GM19324 (cell line): ENCODE measurements around the gene PRDM1.

Experiments used
- ATAC-seq: cut with Tn5 transposase; IDR thresholded peaks from one replicate; pipeline ENCODE4 v1.9.1; 2021; ENCODE audit warnings: mild to moderate bottlenecking, moderate library complexity; ENCODE audit not compliant: unreplicated experiment, low FRiP score

PRDM1 gene

DNA sequence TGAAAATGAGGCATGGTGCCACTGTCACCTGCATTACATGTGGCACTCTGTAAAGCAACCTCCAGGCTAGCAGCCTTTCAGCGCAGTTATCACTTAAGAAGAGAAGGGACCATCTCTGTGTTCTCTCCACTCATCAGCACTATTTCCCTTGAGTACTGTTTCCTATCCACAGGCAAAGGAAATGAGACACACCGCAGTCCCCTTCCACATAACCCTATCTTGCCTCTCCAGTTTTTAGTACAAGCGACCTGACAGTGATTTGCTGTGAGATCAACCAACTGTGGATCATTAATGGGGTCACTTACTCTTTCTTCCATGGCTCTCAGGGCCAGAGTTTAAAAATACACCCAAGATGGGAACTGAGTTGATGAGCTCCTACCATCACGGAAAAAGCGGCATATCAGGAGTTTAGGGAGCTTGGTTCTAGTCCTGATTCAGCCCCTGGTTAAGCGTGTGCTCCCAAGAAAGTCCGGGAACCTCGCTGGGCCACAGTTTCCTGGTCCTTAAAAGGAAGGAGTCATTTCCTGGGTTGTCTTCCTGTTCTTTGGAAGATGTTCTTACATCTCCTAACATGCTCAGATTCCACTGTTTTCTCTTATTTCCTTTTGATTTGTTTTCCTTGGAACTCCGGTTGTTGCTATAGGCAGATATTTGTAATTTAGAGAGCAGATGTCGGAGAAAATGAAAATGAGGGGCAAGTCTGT, 27.3 kb downstream of the PRDM1 start:
- no peak for ATAC-seq

DNA sequence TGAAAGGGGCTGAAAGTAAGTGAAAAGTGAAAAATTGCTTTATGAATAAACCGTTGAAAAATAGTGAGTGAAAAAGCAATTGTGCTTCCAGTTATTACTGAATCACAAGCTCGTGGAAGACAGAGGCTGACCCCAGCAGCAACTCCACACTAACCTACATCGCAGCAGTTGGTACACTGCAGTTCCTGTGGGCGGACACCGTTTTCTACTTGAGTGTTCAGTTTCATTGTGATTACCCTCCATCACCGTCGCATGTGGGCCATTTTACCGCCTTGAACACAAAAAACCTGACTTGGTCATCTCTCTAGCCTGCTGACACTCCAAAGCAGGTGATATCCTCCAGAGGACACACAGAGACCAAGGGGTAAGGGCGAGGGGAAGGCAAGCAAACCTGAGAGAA, 28.4 kb downstream of the PRDM1 start:
- peak; percentile 45 for ATAC-seq

DNA sequence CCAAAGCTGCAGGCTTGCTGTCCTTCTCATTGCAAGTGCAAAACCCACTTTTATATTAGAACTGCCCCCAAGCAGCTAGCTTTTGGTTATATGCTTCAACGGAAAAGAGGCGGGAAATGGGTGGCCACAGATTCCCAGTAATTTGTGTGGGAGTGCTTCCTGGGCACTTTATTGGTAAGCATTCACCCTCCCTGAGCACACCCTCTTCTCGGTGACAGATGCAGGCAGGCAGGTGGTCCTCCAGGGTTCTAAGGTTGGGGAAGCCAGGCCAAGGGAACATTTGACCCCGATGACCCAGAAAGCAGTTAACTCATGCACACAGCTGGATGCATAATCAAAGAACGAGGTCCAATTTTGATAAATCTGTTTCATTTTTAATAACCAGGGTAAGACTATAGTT, 29.1 kb downstream of the PRDM1 start:
- ATAC-seq, result no peak

DNA sequence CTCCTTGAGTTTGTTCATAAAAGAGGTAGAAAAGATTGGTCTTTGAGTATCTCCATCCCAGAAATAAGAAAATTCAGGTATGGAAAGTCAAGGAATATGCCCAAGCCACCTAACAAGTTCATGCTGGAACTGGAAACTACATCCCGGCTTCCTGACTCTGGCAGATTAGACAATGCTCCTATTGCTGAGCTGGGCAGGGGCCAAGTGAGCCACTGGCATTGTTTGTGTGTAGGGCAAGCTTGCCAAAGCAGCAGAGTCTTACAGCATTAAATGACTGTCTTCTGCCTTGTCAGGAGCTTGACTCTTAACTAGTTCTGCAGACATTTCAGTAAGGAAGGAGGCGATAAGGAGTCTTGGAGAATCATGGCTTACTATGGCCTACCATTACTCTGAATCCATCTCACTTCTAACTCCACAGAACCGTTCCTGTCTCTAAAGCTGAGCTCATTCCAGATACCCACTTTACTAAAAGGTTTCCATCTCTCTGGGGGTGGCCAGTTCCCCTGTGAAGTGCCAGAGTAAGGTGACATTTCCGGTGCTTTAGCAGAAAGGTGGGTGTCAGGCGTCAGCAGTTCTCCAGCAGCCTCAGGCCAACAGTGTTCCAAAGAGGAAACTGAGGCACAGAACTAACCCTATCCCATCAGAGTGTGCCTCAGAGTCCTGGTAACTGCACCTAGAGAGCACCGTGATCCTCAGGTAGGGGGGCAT, 30.1 kb downstream of the PRDM1 start:
- ATAC-seq, result no peak

DNA sequence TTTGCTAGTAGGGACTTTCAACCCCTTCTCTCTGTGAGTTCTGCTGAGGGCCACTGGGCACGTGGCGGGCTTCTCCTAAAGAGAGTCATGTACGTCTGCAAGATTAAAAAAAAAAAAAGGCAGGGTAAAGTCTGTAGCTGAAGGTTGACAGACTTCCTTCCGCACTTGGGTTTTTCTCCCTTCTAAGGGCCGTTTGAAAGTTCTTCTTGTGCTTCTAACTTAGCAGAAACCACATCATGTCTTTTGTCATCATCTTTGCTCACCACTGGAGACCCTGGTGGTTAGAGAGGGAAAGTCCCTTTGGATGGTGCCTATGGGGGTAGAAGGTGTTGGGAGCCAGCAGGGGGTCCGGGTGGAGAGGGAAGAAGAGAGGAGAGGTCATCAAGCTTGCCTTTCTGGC, 31.4 kb downstream of the PRDM1 start:
- ATAC-seq, result peak; percentile 47

DNA sequence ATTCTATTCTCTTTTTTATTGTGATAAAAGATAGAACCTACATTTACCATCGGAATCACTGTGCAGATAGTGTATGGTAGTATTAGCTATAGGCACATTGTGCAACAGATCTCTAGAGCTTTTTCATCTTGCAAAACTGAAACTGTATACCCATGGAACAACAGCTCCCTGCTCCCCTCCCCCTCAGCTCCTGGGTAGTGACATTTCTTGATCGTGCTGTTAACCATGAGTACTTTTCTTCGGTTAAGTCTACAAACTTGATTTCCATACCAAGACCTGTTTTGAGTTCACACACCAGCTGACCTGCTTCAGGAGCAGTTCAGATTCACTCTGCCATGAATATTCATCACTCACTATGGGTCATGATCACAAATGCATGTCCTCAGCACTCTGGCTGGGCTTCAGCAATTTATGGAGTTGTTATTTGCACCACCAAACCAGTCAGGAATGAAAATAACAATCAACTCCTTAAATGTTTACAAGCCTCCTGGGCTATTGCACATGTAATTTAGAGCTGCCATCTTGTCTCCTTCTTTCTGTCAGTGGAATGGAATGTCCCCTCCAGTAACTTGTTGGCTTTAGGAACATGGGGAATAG, 32.8 kb downstream of the PRDM1 start:
- no peak for ATAC-seq

DNA sequence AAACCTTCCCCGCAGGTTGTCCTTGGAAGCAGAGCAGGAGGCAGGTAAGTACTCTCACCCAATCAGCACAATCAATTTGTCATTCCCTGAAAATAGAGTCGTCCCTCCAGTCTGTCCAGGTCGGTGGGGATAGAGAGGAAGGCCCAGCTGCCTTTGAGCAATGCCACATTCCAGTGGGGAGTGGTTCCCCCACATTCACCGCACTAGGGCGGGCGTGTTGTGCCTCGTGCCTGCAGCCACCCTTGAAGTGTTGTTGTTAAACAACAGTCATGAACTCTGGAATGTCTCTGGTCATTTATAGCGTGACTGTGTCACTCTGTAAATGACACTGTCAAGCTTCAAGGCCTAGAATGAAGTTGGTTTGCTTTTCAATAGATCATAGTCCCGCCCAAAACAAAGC, 33.4 kb downstream of the PRDM1 start:
- no peak for ATAC-seq

DNA sequence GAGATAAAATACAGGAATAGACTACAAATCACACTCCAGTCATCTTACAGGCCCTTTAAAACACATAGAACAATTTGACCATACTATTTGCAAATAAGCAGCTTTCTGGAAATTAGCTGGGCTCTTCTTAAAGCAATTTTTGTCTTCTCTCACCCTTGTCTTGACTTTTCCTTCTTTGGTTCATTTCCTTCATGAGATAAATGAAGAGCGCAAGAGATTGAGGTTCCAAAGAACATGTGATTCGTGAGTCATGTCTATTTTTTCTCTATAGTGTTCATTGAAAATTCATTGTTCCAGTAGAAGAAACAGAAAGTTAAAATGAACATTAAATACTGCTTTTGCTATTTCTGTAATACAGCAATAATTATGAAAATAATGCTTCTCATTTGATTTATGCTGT, 33.9 kb downstream of the PRDM1 start:
- ATAC-seq, result no peak

DNA sequence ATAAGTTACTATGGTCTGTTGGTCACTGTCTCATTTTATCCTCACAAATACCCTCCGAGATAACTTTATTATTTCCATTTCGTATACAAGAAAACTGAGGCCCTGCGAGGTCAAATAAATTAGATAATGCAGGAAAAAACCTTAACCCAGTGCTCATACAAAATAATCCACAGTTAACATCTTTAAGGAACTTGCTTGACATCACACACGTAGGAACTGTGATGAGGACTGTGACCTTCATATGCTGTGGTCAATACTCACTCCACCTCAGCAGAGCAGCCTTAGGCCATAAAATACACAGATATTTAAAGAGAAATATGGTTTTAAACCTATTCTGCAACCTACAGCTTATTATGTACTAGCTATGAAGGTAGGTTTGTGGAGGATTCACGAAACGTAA, 34.3 kb downstream of the PRDM1 start:
- ATAC-seq, result no peak

DNA sequence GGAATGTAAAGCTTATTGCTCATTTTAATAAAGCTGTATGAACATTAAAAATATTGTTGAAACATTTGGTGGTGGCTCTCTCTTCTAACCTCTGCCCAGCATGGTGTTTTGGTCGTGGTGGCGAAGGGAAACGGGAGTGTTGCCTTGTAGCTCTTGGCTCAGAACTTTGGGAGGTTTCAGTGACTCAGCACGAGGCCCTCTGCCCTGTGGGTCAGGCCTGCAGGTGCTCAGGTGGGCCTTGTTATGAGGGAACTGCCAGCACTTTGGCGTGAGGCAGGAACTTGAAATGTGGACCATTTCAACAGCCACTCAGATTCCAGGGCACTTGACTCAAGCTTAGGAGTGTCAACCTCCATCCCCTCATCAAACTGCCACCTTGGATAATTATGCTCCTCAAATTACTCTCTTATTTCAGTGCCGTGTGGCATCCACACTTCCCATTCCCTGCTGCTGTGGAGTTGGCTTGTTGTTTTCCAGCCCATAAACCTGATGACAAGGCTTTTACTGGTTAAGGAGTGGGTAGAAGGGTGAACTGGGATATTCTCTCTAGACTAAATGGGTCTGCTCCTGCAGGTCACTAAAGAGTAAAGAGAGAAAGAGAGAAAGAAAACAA, 36.3 kb downstream of the PRDM1 start:
- ATAC-seq, result no peak

DNA sequence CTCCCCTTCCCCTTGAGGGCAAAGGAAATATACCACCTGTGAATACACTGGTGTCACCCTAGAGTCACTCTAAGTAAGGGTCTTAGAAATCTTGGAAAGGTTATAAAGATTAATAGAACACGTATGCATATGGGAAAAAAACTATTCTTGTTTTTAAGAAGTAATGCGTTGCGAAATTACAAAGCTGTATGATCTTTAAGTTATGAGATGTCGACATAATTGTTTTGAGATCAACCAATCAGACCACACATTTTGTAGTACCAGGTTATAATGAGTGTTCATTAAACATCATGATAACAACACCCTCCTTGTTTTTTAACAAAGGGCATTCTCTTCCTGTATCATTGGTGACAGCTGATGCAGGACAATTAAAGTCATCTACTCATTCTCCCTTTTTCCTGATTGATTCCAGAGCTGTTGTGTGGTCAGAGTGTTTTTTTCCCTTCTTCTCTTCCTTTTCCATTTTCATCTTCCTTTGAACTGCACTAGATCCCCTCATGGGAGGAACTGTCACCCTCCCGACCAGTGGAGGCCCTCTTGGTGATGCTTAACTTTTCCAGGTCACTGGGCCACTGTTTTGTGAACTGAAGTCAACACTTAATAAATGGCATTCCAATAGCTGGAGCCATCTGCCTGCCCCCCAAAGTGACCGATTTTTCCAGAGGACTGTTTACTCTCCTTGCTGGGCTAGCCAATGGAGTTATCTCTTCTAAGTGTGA, 37.0 kb downstream of the PRDM1 start:
- ATAC-seq, result no peak

DNA sequence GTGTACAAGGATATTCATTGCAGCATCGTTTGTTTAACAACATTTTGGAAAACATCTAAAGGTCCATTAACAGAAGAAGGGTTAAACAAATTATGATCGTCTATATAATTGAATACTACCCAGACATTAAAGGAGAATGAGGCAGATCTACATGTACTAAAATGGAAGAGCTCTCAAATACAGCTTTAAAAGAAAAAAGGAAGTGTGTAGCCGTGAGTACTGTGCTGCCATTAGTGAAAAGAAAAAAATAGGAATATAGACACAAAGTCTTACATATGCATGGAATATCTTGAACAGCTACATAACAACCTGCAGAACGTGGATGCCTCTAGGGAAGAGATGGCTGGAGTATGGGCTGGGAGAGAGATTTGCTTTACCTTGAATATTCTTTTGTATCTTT, 37.9 kb downstream of the PRDM1 start:
- ATAC-seq, result no peak

DNA sequence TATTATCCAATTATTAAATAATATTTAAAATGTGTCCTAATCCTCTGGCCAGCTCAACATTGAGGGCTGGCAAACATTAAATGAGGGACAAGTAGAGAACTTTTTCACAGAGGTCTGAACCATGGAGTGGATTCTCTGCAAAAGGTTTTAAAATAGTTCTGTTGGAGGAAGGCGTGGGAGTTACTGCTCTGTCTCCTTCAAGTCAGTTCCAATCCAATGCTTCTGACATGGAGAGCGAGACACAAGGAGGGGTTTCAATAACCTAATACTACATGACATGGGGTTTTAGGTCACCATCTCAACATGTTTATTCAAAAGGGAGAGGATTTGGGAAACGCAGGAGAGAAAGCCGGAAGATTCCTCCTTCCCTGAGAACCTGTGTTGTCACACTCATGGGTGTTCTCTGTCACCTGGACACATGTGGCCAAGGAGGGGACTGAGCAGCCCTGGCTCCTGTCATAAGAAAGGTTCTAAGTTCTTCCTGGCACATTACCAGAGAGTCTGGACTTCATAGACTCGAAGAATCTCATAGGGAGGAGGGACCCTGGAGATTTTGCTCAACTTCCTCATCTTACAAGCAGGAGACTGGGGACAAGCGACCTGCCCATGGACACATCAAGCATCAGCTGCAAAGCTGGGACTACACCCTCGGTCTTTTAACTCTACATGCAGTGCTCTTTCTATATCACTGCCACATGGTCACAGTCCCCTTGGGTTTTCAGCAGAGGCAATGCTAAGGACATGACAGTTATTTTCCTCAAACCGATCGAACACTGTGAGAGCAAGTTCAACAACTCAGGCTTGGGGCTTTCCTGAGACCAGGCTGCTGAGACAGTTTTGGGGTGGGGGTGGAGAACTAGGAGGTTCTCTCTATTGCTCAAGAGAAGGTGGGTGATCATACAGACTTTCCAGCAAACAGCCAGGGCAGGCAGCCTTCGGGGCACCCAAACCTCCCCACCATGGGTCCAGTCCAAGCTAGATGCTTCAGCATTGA, 38.6 kb downstream of the PRDM1 start:
- ATAC-seq, result no peak

DNA sequence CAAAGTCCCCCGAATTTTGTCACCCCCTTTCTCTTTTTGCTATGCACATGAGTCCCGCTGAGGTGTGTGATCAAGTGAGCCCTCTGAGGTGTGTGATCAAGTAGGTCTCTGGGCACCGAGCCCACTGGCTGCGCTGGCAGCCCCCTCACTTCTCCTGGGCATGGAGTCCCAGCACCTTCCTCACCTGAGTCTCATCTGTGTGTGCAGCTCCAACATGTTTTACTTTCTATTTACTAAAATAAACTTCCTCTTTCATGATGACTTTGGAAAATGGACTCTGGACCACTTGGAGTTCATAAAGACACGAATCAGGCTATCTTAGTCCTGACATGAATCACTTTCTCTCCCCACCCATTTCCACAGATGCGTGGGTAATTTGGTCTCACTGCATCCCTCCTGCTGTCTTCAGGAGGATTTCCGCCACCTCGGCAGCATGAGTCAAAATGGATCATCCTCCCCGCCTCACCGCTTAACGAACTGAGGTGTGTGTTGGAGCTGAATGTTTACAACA, 39.8 kb downstream of the PRDM1 start:
- peak; percentile 55 for ATAC-seq

DNA sequence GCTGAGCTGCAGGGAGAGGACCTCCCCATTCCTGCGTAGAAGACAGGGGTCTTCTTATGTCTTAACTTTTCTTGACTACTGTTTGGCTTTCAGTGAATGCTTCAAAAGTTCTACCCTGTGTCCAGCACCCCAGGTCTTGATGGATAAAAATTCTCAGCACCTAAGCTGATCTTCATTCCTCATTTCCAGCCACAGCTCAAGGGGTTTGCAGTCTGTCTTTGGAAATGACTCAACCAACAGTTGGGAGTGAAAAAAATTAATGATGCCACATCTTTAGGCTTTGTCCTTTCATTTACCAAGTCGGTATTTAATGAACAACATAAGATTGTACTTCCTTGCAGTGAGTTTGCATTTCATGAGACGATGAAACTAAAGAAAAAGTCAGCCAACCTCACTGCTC, 40.3 kb downstream of the PRDM1 start:
- no peak for ATAC-seq

DNA sequence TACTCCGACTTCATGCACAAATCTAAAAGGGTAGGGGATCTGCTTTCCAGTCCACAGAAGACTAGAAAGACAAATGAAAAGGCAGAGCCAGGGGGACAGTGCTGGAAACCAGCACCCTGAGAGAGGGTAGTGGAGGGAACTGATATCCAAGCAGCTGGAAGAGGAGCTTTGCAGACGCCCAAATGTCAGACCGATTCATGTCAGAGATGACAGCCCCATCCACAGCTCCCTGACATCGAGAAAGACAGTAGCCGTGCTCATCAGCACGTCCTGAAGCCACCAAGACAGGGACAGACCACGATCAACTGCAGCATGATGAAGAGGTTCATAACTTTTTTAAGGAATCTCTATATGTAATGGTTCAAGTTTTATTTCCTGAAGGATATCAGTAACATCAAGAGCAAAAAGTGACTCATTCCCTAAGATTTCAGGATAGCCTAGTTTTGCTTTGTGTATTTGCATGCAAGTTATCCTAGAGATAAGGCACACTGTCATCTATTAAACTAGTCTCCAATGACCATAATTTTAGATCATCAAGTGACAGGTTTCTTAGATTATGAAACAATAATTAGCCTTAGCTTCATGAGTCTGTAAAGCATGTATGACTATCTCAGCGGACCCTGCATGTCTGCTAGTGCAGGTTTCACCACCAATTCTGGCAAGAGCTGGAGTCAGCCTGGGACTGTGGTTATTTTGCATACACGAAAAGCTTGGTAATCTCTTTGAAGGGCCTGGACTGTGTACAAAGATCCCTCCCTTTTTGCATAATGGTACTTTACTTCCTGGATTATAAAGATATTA, 43.0 kb downstream of the PRDM1 start:
- ATAC-seq, result no peak

DNA sequence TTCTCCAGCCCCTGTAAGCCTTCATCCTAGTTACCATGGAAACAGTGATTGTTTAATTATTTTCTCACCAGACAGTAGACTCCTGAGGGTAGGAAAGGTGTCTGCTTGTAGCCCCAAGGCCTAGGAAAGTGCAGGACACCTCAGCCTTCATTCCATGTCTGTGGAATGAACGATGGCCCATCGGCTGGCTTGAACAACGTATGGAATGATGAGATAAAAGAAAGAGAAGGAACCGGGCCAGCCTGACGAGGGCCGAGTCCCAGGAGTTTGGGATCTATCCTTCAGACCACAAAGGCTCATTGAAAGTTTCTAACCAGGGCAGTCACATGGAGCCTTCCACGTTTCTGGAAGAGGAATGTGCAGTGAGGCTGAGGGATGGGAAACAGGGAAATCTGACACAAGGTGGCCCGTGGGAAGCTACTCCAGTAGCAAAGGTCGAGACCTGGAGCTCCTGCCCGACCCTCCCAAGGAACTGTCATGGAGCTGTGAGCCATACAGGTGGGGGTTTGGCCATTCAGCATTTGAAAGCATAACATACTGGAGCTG, 46.1 kb downstream of the PRDM1 start:
- no peak for ATAC-seq

DNA sequence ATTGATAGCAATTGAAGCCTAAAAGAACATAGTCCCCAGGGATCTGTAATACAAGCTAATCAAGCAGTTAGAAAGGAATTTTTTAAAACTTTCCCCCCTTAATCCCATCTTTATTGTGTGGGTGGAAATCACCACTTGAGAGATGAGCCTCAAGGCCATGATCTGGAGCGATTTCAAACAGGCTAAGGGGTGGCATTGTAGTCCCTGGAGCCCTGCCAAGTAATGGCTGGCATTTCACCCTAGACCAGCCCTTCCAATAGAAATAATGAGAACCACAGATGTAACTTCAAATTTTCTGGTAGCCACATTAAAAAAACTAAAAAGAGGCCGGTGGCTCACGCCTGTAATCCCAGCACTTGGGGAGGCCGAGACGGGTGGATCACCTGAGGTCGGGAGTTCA, 46.9 kb downstream of the PRDM1 start:
- ATAC-seq, result no peak
